A549 (cell line): ENCODE results near the gene BCL6.

ENCODE experiments used
- CTCF ChIP-seq: fragments of >200 bp; sonication (Bioruptor Twin); formaldehyde crosslinking; IDR thresholded peaks from 3 replicates; pipeline ENCODE4 v1.5.1; 2016
- E2F6 ChIP-seq: IDR thresholded peaks from 2 replicates; pipeline ENCODE4 v1.6.1; 2012; ENCODE audit warnings: low read depth, borderline replicate concordance
- ELK1 ChIP-seq: fragments of 150-350 bp; IDR thresholded peaks from 2 replicates; pipeline ENCODE4 v1.6.1; 2014; ENCODE audit warnings: low read depth, mild to moderate bottlenecking, low read length
- EP300 ChIP-seq, 2 experiments: fragments of >200 bp; sonication (Bioruptor Twin); formaldehyde crosslinking; IDR thresholded peaks; 2 replicates in 1 of 2; 3 replicates in 1 of 2; pipeline ENCODE4 v1.6.1; 2016 to 2017
- JUNB ChIP-seq: fragments of >200 bp; sonication (Bioruptor Twin); formaldehyde crosslinking; IDR thresholded peaks from 2 replicates; pipeline ENCODE4 v1.6.1; 2016
- KDM1A ChIP-seq: fragments of 200-600 bp; sonication (generic); IDR thresholded peaks from 2 replicates; pipeline ENCODE4 v1.6.1; 2016; ENCODE audit warnings: low read depth, mild to moderate bottlenecking
- POLR2A ChIP-seq: IDR thresholded peaks from 2 replicates; pipeline ENCODE4 v1.6.1; 2012; ENCODE audit warnings: mild to moderate bottlenecking, low read length
- RAD21 ChIP-seq, 2 experiments: fragments of >200 bp in 1 of 2; sonication (Bioruptor Twin) in 1 of 2; formaldehyde crosslinking in 1 of 2; IDR thresholded peaks in 1 of 2; conservative IDR thresholded peaks in 1 of 2; 2 replicates in 1 of 2; 3 replicates in 1 of 2; pipeline ENCODE4 v1.6.1; 2012 to 2018; ENCODE audit warnings: inconsistent platforms in 1 of 2
- RCOR1 ChIP-seq: fragments of 150-350 bp; IDR thresholded peaks from 2 replicates; pipeline ENCODE4 v1.6.1; 2014; ENCODE audit warnings: antibody characterized with exemption, low read length, low read depth
- REST ChIP-seq: fragments of 200-600 bp; sonication (generic); IDR thresholded peaks from 2 replicates; pipeline ENCODE4 v1.6.1; 2016; ENCODE audit warnings: antibody characterized with exemption, mild to moderate bottlenecking, moderate library complexity

- TF ChIP-seq CTCF (peak; percentile 71), POLR2A (peak; percentile 24; the same call in 1 of the 2 replicates), KDM1A (no peak), JUNB (no peak), REST (no peak), E2F6 (no peak), EP300 (IDR thresholded peaks at IDR 0.05) (no peak), ELK1 (no peak), RCOR1 (no peak), RAD21 (conservative IDR thresholded peaks at IDR 0.05 in 1 of 2, IDR thresholded peaks at IDR 0.05 in 1 of 2) (peak; percentile 86 to 87)
Observed at GRCh38 chr3:187738331-187739093, 6.8 kb downstream of the BCL6 start.
